HG03432 (cell line): Measurements from ENCODE around the gene HSPA12A.
A peak's percentile ranks its signal among the peaks of the same experiment; 100 is the strongest.
"Not testable (repeated sequence)": the region's sequence is repeated elsewhere in the genome, so short reads cannot be mapped to it uniquely, and the experiment has no call there.

ENCODE experiments used
- ATAC-seq: cut with Tn5 transposase; IDR thresholded peaks from one replicate; pipeline ENCODE4 v1.9.1; 2021; ENCODE audit warnings: mild to moderate bottlenecking, moderate library complexity; ENCODE audit not compliant: unreplicated experiment

The HSPA12A gene

DNA sequence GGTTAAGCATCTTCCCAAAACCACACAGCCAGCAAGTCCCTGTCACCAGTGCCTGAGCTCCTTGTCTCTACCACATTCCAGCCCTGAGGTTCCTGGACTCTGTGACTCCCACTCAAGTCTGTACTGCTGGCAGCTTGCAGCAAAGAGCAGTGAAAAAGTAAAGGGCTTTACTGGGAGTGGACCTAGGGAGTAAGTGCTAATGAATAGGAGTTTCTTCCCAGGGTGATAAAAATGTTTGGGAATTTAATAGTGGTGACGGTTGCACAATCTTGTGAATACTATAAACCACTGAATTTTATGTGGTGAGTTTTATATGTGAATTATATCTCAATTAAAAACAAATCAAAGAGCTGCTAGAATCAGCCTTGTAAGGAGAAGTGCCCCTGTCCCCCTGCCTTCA, 22.6 kb downstream of the HSPA12A start:
- no peak for ATAC-seq

DNA sequence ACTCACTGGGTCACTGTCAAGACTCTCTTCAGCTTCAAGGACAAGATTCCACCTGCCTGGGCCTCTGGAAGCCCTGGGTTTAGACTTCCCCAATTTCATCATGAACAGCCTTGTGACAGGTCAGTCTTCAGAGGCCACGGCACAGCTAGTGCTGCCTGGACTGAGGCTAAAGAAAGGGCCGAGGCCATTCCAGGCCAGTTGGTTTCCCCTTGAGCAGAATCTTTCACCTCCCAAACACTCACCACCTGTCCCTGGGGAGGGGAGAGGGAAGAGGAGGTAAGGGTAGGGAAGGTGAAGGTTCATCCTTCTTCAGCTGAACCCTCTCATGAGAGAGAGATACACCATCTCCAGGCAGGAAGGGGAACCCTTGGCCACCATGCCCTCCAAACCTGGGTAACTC, 24.3 kb downstream of the HSPA12A start:
- no peak for ATAC-seq

DNA sequence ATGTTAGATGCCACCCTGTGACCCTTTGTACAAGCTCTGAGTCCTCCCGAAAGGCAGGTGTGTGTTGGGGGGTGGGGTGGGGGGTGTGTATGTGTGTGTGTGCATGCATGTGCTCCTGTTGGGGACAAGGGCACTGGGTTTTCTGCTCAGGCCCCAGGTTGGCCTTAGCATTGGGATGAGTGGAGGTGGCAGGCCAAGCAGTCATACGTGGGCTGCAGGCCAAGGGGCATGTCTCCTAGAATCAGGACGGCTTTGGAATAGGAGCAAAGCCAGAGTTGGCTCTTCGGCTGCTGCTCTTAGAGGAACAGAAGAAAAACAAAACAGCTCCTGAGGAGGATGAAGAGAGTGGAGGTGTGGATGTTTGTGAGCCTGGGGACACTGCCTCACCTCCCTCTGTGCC, 26.0 kb downstream of the HSPA12A start:
- no peak for ATAC-seq

DNA sequence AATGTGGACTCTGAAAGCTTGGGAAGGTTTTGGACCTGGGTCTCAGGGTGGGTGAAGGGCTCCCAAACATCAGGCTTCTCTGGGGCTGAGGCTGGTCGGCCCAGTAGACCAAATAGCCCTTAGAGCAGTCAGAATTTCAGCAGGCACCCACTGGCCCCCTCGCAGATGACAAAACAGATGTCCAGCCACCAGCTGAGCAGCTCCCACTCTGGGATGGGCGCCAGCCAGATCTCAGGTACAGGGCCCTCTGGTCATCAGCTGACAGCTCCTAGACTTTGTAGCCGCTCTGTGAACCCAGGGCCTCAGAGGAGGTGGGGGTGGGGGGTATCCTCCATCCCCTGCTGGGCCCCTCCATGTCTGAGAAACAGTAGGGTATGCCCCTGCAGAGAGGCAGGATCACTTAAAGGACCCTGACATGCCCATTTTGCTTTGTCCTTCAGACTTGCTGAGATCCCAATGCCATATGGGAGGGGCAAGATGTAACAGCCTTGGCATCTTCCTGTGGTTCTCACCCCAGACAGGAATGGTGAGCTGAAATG, 26.5 kb downstream of the HSPA12A start:
- ATAC-seq, result no peak

DNA sequence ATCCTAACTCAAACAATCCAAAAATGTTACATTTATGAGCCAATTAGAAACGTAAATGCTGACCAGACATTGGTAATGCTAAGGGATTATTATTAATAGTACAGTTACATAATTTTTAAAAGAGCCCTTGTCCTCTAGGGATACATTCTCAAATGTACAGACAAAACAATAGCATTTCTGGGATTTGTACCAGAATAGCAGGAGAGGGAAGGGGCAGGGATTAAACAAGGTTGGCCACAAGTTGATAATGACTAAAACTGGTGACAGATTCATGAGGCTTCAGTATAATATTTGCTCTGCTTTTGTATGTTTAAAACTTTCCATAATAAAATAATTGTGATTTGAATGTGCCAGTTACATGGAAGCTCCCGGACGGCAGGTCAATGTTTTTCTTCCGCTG, 27.0 kb downstream of the HSPA12A start:
- no peak for ATAC-seq

DNA sequence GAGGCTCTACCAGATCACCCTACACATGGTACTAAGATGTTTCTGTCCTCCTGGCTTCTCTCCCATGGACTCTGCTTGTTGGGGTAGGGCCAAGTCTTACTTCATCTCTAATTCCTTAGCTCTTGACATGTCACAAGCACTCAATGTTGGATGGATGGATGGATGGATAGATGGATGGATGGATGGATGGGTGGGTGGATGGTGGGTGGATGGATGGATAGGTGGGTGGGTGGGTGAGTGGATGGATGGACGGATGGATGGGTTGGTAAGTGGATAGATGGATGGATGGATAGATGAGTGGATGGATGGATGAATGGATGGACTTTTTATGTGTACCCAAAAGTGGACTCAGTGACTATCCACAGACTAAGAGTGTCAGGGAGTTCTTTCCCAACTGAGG, 28.5 kb downstream of the HSPA12A start:
- no peak for ATAC-seq

DNA sequence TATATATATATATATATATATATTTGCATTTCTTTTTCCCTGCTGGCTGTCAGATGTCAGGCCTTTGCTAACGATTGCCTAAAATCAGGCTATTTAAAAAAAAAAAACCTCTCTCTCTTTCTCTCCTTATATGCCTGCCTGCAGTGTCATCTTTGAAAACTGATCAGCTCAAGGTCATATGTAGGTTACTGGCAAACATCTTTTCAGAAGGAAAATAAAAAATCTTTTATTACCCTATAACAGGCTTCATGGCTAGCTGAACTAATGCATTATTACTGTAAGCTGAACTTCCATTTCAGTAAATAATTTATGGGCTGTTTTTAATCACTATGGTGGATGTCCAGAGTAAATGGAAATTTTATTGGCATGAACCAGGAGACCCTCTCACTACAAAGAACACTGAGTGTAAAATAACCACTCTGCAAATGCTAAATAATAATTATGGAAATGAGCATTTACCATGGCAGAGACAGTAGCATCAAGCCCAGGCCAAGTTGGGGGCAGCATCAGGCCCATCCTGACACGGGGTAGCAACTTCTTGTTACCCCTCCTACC, 29.3 kb downstream of the HSPA12A start:
- ATAC-seq, result no peak

DNA sequence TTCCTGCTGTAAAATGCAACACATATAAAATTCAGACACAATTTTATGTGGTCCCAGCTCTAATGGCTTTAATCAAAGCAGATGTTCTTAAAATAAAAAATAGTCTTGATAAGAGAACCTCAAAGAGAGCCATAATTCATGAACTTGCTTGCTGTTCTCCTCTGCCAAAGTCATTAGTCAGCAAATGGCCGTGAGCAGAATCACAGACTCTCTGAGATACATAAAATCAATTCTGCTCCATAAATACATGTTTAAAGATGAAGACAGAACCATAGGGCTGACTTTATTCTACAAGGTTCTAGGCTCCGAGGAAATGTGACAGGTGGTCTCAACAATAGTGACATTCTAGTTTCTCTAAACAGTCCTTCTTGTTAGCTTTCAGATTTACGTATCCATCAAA, 29.8 kb downstream of the HSPA12A start:
- ATAC-seq, result no peak

DNA sequence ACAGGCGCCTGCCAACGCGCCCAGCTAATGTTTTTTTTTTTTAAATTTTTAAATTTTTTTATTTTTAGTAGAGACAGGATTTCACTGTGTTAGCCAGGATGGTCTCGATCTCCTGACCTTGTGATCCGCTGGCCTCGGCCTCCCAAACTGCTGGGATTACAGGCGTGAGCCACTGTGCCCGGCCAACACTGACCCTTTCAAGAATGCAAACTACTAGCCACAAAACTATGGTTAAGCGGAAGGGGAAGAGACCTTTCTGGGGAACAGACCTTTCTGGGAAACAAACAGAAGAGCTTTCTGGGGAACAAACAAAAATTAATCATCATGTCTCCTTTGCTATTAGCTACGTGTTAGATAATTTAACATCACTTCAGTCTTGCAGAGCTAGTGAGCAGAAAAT, 30.6 kb downstream of the HSPA12A start:
- not testable (repeated sequence) for ATAC-seq

DNA sequence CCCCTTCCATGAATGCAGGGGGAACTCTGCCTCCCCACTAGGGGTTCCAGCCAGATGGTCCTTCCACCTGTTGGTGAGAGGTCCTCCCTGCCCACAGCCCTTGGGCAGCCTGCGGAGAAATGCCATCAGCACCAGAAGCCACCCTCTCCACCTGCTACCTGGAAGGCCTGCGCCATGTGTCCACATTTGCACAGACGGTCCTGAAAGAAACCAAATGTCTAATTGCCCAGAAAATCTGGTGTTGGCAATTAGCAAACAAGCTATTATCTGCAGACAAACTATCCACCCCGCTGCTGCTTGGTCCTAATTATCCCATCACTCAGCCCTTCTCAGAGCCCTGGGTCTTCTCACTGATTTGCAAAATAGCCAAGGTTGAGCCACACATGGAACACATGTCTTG, 32.3 kb downstream of the HSPA12A start:
- ATAC-seq, result no peak

DNA sequence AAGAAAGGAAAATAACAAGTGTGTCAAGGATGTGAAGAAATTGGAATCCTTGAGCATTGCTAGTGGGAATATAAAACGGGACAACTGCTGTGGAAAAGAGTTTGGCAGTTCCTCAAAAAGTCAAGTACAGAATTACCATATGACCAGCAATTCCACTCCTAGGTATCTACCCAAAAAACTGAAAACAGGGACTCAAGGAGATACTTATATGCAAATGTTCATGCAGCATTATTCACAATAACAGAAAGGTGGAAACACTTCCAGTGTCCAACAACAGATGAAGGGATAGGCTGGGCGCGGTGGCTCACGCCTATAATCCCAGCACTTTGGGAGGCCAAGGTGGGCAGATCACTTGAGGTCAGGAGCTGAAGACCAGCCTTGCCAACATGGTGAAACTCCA, 33.5 kb downstream of the HSPA12A start:
- ATAC-seq, result no peak

DNA sequence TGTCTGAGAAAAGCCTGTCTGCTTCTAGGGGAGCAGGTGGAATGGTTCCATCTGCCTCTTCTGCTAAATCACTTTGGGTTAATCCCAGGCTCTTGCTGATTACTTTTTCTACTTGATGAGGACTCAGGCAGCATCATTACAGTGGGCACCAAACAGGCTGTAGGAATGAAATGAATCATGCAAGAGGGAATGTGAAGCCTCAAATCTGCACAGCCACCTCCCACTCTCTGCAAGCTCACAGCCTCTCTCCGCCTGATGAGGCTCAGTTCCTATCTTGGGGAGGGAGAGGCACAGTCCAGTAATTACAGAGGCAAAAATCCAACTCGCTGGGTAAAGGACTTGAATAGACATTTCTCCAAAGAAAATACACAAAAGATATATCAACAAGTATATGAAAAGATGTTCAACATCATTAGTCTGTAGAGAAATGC, 34.0 kb downstream of the HSPA12A start:
- no peak for ATAC-seq

DNA sequence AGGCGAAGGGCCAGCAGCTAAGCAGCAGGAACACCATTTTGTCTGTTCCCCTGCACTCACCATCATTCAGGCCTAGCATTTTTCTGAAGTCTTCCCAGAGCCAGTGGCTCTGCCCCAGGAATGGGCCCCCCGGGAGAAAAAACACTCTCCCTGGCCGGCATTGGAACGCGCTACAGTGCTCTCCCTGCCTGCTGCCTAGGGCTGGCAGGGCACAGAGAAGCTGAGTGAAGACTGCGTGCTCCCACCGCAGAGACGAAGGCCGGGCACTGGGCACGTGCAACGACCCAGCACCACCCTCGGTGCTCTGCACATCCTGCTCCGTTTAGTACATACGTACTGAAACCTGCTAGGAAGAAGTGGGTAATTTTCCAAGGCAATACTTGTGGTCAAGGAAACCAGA, 34.4 kb downstream of the HSPA12A start:
- ATAC-seq, result no peak

DNA sequence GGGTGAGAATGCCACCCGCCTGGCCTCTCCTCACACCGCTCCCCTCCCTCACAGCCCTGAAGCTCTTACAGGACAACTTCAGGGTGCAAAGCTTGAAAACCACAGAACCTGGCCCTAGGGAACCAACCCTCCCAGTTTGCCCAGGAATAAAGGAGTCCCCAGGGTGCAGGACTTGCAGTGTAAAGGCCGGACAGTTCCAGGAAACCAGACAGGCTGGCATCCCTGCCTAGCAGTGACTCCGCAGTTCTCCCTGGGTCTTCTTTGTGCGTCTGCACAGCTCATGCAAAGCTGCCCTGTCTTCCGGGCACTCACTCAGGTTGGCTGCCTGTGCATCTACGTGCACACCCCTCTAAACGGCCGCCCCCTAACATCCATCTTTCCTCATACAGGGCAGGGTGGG, 36.1 kb downstream of the HSPA12A start:
- no peak for ATAC-seq

DNA sequence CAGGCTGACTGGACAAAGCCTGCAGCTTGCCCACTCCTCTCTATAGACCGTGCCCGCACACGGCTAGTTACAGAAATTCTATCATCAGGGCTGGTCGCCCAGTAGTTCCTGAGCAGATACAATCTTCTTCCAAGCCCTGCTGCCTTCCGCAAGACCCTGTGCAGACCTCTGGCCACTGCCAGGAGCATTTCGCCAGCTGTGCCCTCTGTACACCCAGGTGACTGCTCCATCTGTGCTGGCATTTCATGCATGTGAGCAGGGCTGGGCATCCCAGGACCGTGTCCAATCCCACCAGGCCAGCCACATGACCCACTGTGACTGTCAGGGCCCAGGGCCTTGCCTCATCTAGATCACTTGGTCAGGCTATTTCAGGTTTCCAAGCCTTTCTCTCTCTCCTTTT, 36.9 kb downstream of the HSPA12A start:
- ATAC-seq, result no peak

DNA sequence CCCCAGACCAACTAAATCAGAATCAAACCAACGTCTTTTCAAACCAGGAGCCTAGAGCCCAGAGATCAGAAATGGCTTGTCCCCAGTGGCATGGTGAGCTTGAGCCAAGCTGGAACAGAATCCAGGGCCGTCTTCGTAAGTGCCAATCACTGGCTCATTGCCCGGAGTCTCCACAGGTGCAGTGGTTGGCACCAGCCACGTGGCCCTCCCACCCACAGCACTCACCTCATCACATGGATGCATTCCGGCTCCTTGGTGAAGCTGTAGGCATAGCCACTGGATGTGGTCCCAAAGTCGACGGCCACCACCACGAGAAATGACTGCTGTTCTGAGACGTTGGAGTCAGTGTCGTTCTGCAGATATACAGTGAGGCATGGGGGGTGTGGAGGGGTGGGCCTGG, 37.4 kb downstream of the HSPA12A start:
- no peak for ATAC-seq

DNA sequence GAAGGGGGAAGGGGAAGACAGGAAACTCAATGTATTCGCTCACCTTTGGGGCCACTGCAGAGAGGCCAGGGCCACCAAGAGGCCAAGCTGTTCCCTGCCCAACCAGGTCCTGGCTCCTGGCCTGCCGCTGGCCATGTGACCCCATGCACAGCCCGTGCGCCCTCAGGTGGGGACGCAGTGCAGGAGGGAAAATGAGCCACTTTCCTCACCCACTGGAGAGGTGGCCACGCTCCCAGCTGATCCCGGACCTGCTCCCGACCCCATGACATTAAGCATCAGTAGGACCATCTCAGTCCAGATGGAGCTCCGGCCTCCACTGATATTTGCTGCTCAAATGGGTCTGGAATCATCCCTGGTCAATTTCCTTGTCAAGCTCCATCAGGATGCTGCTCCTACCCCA, 40.2 kb downstream of the HSPA12A start:
- no peak for ATAC-seq

DNA sequence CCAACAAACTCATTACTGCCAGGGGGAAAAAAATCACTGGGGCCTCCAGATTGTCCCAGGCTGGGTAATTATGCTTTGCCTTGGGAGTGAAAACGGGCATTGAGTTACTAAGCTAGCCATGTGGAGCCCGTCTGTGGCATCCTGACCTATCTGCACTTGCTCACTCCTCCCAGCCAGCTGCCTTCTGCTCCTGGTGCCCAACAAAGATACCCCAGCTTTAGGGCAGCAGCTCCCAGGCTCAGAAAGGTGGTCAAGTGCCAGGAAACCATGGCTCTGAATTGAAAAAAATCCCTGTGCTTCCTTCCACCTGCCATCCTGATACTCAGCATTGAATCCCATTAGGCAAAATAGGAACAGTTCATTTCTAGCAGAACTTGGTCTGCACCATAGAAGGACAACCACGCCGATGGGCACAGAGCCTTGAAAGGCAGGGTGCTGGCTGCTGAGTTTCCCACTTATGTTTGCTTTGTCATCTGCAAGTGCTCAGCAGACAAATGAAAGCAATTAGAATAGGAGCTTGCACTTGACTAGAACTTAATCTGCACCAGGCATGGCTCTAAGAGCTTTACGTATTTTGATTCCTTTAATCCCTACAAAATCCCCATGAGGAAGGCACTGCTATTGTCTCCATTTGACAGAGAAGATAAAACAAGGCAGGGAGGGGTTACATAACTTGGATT, 42.8 kb downstream of the HSPA12A start:
- ATAC-seq, result no peak

DNA sequence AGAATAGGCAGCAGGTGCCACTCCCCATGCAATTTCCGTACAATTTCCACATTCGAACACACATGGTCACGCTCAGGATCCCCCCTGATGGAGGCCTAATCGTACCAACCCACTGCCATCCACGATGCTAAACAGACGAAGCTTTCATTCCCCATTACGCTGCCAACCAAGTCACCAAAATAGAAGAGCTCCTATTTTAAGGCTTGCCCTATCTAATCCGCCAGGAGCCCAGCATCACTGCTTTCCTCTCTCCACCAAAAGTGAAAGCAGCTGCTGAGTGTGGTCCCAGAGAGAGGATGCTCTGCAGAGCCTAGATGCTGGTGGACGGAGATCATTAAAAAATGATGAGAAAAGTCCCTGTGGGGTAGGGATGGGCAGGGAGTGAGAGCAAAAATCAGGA, 43.3 kb downstream of the HSPA12A start:
- no peak for ATAC-seq

DNA sequence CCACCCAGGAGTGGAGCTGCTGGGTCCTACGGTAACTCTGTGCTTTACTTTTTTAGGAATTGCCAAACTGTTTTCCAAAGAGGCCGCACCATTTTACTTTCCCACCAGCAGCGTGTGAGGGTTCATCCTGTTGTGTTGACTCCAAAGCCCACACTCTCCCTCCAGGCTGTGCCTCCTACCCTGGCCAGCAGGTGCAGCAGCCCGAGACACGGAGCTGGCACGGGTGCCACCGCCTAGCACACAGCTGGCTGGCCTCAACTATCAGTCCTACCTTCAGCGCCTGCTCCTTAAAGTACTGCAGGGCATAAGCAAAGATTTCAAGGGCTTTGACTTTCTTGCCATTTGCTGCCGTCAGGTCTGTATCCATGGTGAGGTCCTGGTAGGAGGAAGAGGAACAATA, 44.0 kb downstream of the HSPA12A start:
- no peak for ATAC-seq

DNA sequence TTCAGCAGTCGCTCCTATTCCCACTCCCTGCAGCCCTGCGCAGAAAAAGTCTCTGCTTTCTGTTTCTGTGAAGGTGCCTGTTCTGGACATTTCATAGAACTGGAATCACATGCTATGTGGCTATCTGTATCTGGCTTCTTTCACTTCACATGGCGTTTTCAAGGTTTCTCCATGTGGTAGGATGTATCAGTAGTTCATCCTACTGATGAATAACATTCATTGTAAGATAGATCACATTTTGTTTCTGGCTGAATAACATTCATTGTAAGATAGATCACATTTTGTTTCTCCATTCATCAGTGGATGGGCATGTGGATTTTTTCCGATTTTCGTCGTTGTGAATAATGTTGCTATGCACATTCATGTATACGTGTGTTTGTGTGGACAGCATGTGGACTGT, 44.5 kb downstream of the HSPA12A start:
- no peak for ATAC-seq

DNA sequence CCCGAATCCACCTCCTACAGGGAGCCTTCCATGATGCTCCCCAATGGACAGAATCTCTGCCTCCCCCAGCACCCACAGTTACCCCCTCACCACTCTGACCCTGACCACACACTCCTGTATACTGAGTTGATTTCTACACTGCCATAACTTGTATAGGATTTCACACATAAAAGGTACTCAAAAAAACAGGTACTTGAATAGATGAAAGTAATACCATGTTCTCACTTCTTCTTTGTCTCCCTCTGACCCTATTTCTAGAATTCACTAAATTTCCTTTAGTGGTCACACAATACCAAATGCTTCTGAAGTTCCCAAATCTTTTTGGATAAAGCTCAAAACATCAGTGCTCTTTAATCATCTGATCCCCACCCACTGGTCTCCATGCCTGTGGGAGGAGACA, 45.4 kb downstream of the HSPA12A start:
- ATAC-seq, result peak; percentile 75

DNA sequence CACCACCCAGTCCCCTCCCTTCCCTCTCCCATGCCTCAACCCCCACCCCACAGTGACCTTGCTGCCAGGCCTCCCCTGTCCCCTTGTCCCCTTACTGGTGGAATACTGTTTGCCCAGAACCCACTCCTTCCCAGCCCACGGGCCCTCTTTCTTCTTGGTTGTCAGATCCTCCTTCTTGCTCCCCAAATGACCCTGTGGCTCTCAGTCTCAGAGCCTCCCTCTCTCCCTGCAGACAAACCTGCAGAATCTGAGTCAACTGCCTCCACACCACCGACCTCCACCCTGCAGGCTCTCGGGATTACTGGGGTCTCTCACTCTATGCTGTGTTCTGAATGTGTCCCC, 47.5 kb downstream of the HSPA12A start:
- ATAC-seq, result no peak
